H1 (cell line): ENCODE data around the gene C6orf120. TPM values are rescaled to one million over a fixed set of nuclear protein-coding genes. Genes with fewer than 3 reads are reported as not detected.
A peak's percentile ranks its signal among the peaks of the same experiment; 100 is the strongest.

Source experiments
- GABPA ChIP-seq: IDR thresholded peaks from 2 replicates; pipeline ENCODE4 v1.6.1; 2011; ENCODE audit warnings: mild to moderate bottlenecking, low read length, moderate library complexity, borderline replicate concordance; ENCODE audit not compliant: insufficient read depth
- GTF2F1 ChIP-seq: IDR thresholded peaks from 2 replicates; pipeline ENCODE4 v1.6.1; 2012; ENCODE audit warnings: low read depth, low read length, improper control_type of control experiment, borderline replicate concordance
- RFX5 ChIP-seq: IDR thresholded peaks from 2 replicates; pipeline ENCODE4 v1.6.1; 2011; ENCODE audit warnings: low read depth, low read length, improper control_type of control experiment, borderline replicate concordance
- SAP30 ChIP-seq: fragments of 300-600 bp; sonication (generic); IDR thresholded peaks from 2 replicates; pipeline ENCODE4 v1.7.1; 2012; ENCODE audit warnings: low read length, moderate library complexity, mild to moderate bottlenecking, inconsistent platforms; ENCODE audit not compliant: insufficient read depth, insufficient replicate concordance
- TBP ChIP-seq: IDR thresholded peaks from 2 replicates; pipeline ENCODE4 v1.6.1; 2011; ENCODE audit warnings: low read depth, low read length, improper control_type of control experiment
- ZNF274 ChIP-seq: IDR thresholded peaks from 2 replicates; pipeline ENCODE4 v1.7.0; 2012; ENCODE audit warnings: low read length, borderline replicate concordance; ENCODE audit errors: extremely low read depth
- polyA plus RNA-seq, 7 experiments: library from polyadenylated mRNA; depleted of rRNA in 3 of 7; stranded (reverse) in 5 of 7; unstranded in 2 of 7; fragments of >200 nt in 5 of 7; fragments of 200-250 nt in 2 of 7; gene quantifications; 1 replicate in 5 of 7; 2 replicates in 1 of 7; 4 replicates in 1 of 7; pipeline versions ENCODE4 v1.2.1 to v1.2.3, GENCODE V29; 2011 to 2013; ENCODE audit warnings: missing spikeins in 2 of 7, mixed read lengths in 2 of 7
- total RNA-seq: library from RNA; stranded (reverse); fragmentation: NEBNext Ultra II Directional; extraction: Animal tissue kit (Norgen Biotek cat#: 25700); gene quantifications from 2 replicates; pipeline ENCODE4 v1.2.1, GENCODE V29; 2021

The C6orf120 gene
- total and polyA plus RNA-seq, 2 of the 8 experiments (the other 6 are each of a cell fraction or from before 2014, with no cell fraction given): 16.2 to 30.6 TPM

- TF ChIP-seq TBP (peak; percentile 88), ZNF274 (no peak), RFX5 (peak; percentile 31; the same call in 1 of the 2 replicates), SAP30 (no peak), GABPA (peak; percentile 80; the same call in 1 of the 2 replicates), GTF2F1 (peak; percentile 51; the same call in 1 of the 2 replicates)
These were observed 49.5 kb downstream of the C6orf120 start, which contains the start of the genes DYNLT2 and ERMARD (continued) for GRCh38 chr6:169751242-169752073.
